ENCODE data around the gene ABL2.

DNA sequence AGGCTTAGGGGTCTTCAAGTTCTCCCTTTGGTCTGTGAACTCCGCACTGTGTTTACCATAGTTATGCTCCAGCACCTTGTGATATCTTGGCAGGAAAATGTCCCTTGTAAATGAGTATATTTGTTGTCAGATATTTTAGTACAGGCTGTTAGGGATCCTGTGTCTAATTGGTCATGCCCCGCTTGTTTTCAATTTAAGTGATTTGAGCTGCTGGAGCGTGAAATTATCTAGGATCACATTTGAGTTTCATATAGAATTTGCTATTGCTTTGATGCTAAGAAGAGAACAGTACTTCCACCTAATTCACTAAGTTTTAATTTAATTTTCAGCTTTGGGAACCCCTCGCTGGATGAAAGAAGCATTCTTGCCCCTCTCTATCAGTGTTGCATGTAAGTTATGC is 163.0 kb downstream of the ABL2 start:
- TF ChIP-seq EZH2 (IDR thresholded peaks at IDR 0.05; ENCODE audit: borderline replicate concordance, insufficient read depth, low read depth, low read length, poor library complexity, severe bottlenecking), result no peak
- TF ChIP-seq, protein P1, sequence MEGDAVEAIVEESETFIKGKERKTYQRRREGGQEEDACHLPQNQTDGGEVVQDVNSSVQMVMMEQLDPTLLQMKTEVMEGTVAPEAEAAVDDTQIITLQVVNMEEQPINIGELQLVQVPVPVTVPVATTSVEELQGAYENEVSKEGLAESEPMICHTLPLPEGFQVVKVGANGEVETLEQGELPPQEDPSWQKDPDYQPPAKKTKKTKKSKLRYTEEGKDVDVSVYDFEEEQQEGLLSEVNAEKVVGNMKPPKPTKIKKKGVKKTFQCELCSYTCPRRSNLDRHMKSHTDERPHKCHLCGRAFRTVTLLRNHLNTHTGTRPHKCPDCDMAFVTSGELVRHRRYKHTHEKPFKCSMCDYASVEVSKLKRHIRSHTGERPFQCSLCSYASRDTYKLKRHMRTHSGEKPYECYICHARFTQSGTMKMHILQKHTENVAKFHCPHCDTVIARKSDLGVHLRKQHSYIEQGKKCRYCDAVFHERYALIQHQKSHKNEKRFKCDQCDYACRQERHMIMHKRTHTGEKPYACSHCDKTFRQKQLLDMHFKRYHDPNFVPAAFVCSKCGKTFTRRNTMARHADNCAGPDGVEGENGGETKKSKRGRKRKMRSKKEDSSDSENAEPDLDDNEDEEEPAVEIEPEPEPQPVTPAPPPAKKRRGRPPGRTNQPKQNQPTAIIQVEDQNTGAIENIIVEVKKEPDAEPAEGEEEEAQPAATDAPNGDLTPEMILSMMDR (IDR thresholded peaks at IDR 0.05), result no peak

Data from B cell (primary cell).